H9 (cell line): Measurements from ENCODE around the gene MRPL21. TPM values are rescaled to one million over a fixed set of nuclear protein-coding genes. Genes with fewer than 3 reads are reported as not detected.

ENCODE experiments used
- DNase-seq: peaks from one replicate; pipeline ENCODE4 v3.0.0-alpha.2; 2017
- H2AFZ ChIP-seq: one replicate; pipeline ENCODE4 v1.6.1; 2013; ENCODE audit warnings: mild to moderate bottlenecking, low read length, control low read depth, moderate library complexity
- H2AK5ac ChIP-seq: 2 replicates; pipeline ENCODE4 v1.6.1; 2013; ENCODE audit warnings: low read length, control low read depth, mixed read lengths; ENCODE audit not compliant: insufficient read length
- H2BK120ac ChIP-seq: one replicate; pipeline ENCODE4 v1.6.1; 2013; ENCODE audit warnings: low read depth, mild to moderate bottlenecking, low read length, control low read depth, inconsistent platforms; ENCODE audit not compliant: poor library complexity, severe bottlenecking
- H2BK12ac ChIP-seq: 2 replicates; pipeline ENCODE4 v1.6.1; 2013; ENCODE audit warnings: low read length, control low read depth, mixed read lengths, low read depth; ENCODE audit not compliant: insufficient read length
- H2BK15ac ChIP-seq: 2 replicates; pipeline ENCODE4 v1.6.1; 2013; ENCODE audit warnings: low read depth, low read length, control low read depth
- H2BK20ac ChIP-seq: one replicate; pipeline ENCODE4 v1.6.1; 2013; ENCODE audit warnings: low read depth, mild to moderate bottlenecking, low read length, control low read depth, inconsistent platforms; ENCODE audit not compliant: poor library complexity, severe bottlenecking
- H2BK5ac ChIP-seq: 2 replicates; pipeline ENCODE4 v1.6.1; 2013; ENCODE audit warnings: low read length, control low read depth, mixed read lengths; ENCODE audit not compliant: insufficient read length
- H3K14ac ChIP-seq: 2 replicates; pipeline ENCODE4 v1.6.1; 2013; ENCODE audit warnings: low read length, control low read depth; ENCODE audit not compliant: insufficient read depth
- H3K18ac ChIP-seq: 2 replicates; pipeline ENCODE4 v1.6.1; 2013; ENCODE audit warnings: low read depth, mild to moderate bottlenecking, mixed read lengths, low read length, control low read depth; ENCODE audit not compliant: insufficient read length
- H3K23ac ChIP-seq: 2 replicates; pipeline ENCODE4 v1.6.1; 2013; ENCODE audit warnings: low read length, control low read depth, mixed read lengths, low read depth; ENCODE audit not compliant: insufficient read length
- H3K23me2 ChIP-seq: 2 replicates; pipeline ENCODE4 v1.6.1; 2013; ENCODE audit warnings: low read depth, mild to moderate bottlenecking, mixed read lengths, low read length, control low read depth; ENCODE audit not compliant: insufficient read length, poor library complexity, severe bottlenecking
- H3K27ac ChIP-seq: 2 replicates; pipeline ENCODE4 v1.5.1; 2013; ENCODE audit warnings: low read length, control low read depth, mixed read lengths, low read depth; ENCODE audit not compliant: insufficient read length
- H3K27me3 ChIP-seq: 2 replicates; pipeline ENCODE4 v1.6.1; 2013; ENCODE audit warnings: low read length, control low read depth, inconsistent platforms; ENCODE audit not compliant: insufficient read depth
- H3K4ac ChIP-seq: 2 replicates; pipeline ENCODE4 v1.6.1; 2013; ENCODE audit warnings: low read depth, mild to moderate bottlenecking, control low read depth, inconsistent platforms, low read length, moderate library complexity
- H3K4me1 ChIP-seq: 2 replicates; pipeline ENCODE4 v1.6.1; 2013; ENCODE audit warnings: low read length, control low read depth, inconsistent platforms; ENCODE audit not compliant: insufficient read depth
- H3K4me2 ChIP-seq: 2 replicates; pipeline ENCODE4 v1.6.1; 2013; ENCODE audit warnings: low read length, control low read depth, mixed read lengths; ENCODE audit not compliant: insufficient read length, insufficient read depth
- H3K56ac ChIP-seq: 2 replicates; pipeline ENCODE4 v1.6.1; 2013; ENCODE audit warnings: low read depth, mild to moderate bottlenecking, mixed read lengths, low read length, control low read depth; ENCODE audit not compliant: insufficient read length
- H3K79me1 ChIP-seq: 2 replicates; pipeline ENCODE4 v1.6.1; 2013; ENCODE audit warnings: low read depth, mild to moderate bottlenecking, moderate library complexity, low read length, control low read depth, inconsistent platforms; ENCODE audit not compliant: insufficient read depth, poor library complexity, severe bottlenecking
- H3K79me2 ChIP-seq: 2 replicates; pipeline ENCODE4 v1.6.1; 2013; ENCODE audit warnings: low read length, control low read depth, inconsistent platforms; ENCODE audit not compliant: insufficient read depth
- H3K9ac ChIP-seq: 2 replicates; pipeline ENCODE4 v1.6.1; 2013; ENCODE audit warnings: low read length, control low read depth, mixed read lengths; ENCODE audit not compliant: insufficient read length; ENCODE audit errors: extremely low read depth
- H3K9me3 ChIP-seq: one replicate; pipeline ENCODE4 v1.6.1; 2013; ENCODE audit warnings: low read depth, low read length, inconsistent platforms; ENCODE audit not compliant: control insufficient read depth
- H3T11ph ChIP-seq: one replicate; pipeline ENCODE4 v1.6.1; 2013; ENCODE audit warnings: mild to moderate bottlenecking, low read length, control low read depth, inconsistent platforms
- H4K20me1 ChIP-seq: one replicate; pipeline ENCODE4 v1.6.1; 2013; ENCODE audit not compliant: control insufficient read depth, insufficient read length, insufficient read depth
- H4K5ac ChIP-seq: 2 replicates; pipeline ENCODE4 v1.6.1; 2013; ENCODE audit warnings: low read depth, mild to moderate bottlenecking, mixed read lengths, low read length, control low read depth; ENCODE audit not compliant: insufficient read length
- H4K8ac ChIP-seq: replicated peaks from 2 replicates; pipeline ENCODE4 v1.6.1; 2013; ENCODE audit warnings: low read length, control low read depth, mixed read lengths, low read depth; ENCODE audit not compliant: insufficient read length
- H4K91ac ChIP-seq: 2 replicates; pipeline ENCODE4 v1.6.1; 2013; ENCODE audit warnings: low read depth, mild to moderate bottlenecking, moderate library complexity, mixed read lengths, low read length, control low read depth; ENCODE audit not compliant: insufficient read length
- H3K27ac Mint-ChIP-seq, 3 experiments: 2 replicates in 2 of 3; 3 replicates in 1 of 3; pipeline ENCODE4 v1.8.0; 2020 to 2021; ENCODE audit warnings: mixed read lengths in 3 of 3, mild to moderate bottlenecking in 1 of 3, moderate library complexity in 1 of 3
- H3K27me3 Mint-ChIP-seq: 2 replicates; pipeline ENCODE4 v1.8.0; 2021; ENCODE audit warnings: low read depth, mild to moderate bottlenecking, moderate library complexity, mixed read lengths
- H3K36me3 Mint-ChIP-seq, 3 experiments: 2 replicates in 2 of 3; 3 replicates in 1 of 3; pipeline ENCODE4 v1.8.0; 2020 to 2021; ENCODE audit warnings: low read depth in 3 of 3, mixed read lengths in 3 of 3; ENCODE audit not compliant: insufficient read depth in 1 of 3
- H3K4me1 Mint-ChIP-seq, 2 experiments: 2 replicates each; pipeline ENCODE4 v1.8.0; 2020; ENCODE audit warnings: mixed read lengths in 2 of 2
- H3K4me3 Mint-ChIP-seq, 2 experiments: 2 replicates in 1 of 2; 3 replicates in 1 of 2; pipeline ENCODE4 v1.8.0; 2020 to 2021; ENCODE audit warnings: mild to moderate bottlenecking in 2 of 2, mixed read lengths in 2 of 2, moderate library complexity in 1 of 2
- H3K9me3 Mint-ChIP-seq, 2 experiments: 2 replicates in 1 of 2; 3 replicates in 1 of 2; pipeline ENCODE4 v1.8.0; 2020; ENCODE audit warnings: mild to moderate bottlenecking in 2 of 2, mixed read lengths in 2 of 2, moderate library complexity in 1 of 2
- CTCF ChIP-seq: fragments of 200-600 bp; sonication (generic); conservative IDR thresholded peaks from 3 replicates; pipeline ENCODE4 v1.8.0; 2021; ENCODE audit warnings: antibody characterized with exemption, mild to moderate bottlenecking
- WGBS: extraction: QIAGEN DNeasy Blood & Tissue Kit; methylation state at CpG from one replicate; pipeline ENCODE4 v1.1.7; 2013; ENCODE audit warnings: missing lambda C conversion rate, low lambda C conversion rate, mixed read lengths; ENCODE audit not compliant: insufficient read length; ENCODE audit errors: extremely low coverage; 5-methylcytosine and 5-hydroxymethylcytosine counted together
- total RNA-seq: library from RNA; stranded (reverse); gene quantifications from 2 replicates; pipeline ENCODE4 v1.2.1, GENCODE V29; 2021

MRPL21 gene
- total RNA-seq, 1 experiment from 2014 or later = 91.5 TPM

- no CpG with 5 or more reads among the region's 17 CpGs for WGBS
These were observed 12.2 kb downstream of the MRPL21 start for GRCh38 chr11:68891351-68891948.

More at GRCh38 chr11:68891351-68891948, 12.2 kb downstream of the MRPL21 start:
- Mint-ChIP-seq H3K36me3 (peaks cover 24 to 50% (median 32%) of the 10 kb centered on the region in 3 experiments), H3K4me3 (no peak overlapping the region), H3K27ac (no peak overlapping the region), H3K27me3 (no peaks in the 10 kb centered on the region), H3K9me3 (no peaks in the 10 kb centered on the region), H3K4me1 (peaks cover 5 to 11% of the 10 kb centered on the region in 2 experiments; a peak in 3 of 4 replicates)
- no peaks in the 10 kb centered on the region for H3K79me1 ChIP-seq
- no peak overlapping the region for H3K18ac ChIP-seq
- H3K4me2 ChIP-seq = no peak overlapping the region
- H3K79me2 ChIP-seq = no peaks in the 10 kb centered on the region
- no peaks in the 10 kb centered on the region for H3K9me3 ChIP-seq
- no peak overlapping the region for H2BK15ac ChIP-seq
- no peak overlapping the region for H3T11ph ChIP-seq
- H4K5ac ChIP-seq = no peak overlapping the region
- no peak overlapping the region for H3K14ac ChIP-seq
- H3K23me2 ChIP-seq = no peaks in the 10 kb centered on the region
- no peaks in the 10 kb centered on the region for H3K27me3 ChIP-seq
- no peak overlapping the region for H3K27ac ChIP-seq
- H4K20me1 ChIP-seq = no peaks in the 10 kb centered on the region
- H2AK5ac ChIP-seq = no peak overlapping the region
- H2BK12ac ChIP-seq = no peak overlapping the region
- H2BK20ac ChIP-seq = no peak overlapping the region
- H3K4me1 ChIP-seq = no peaks in the 10 kb centered on the region
- H2AFZ ChIP-seq = no peak overlapping the region
- no peak overlapping the region for H3K9ac ChIP-seq
- H3K56ac ChIP-seq = no peak overlapping the region
- H4K91ac ChIP-seq = no peak overlapping the region
- no peak overlapping the region for H3K4ac ChIP-seq
- no peak overlapping the region for H4K8ac ChIP-seq
- H2BK5ac ChIP-seq = no peak overlapping the region
- no peak overlapping the region for H2BK120ac ChIP-seq
- no peak for TF ChIP-seq CTCF
- no peak overlapping the region for H3K23ac ChIP-seq
- no peak for DNase-seq
